Subcutaneous abdominal adipose tissue (tissue), 5 donors: ENCODE results near the gene GLCCI1.
A peak's percentile ranks its signal among the peaks of the same experiment; 100 is the strongest.

ENCODE experiments used
- H3K27ac ChIP-seq: one replicate; pipeline ENCODE4 v1.7.0; 2013; ENCODE audit warnings: low read depth, mild to moderate bottlenecking, inconsistent platforms, low read length, moderate library complexity
- H3K27me3 ChIP-seq, 5 donors: one replicate each; pipeline ENCODE4 v1.7.0; 2013; ENCODE audit warnings: low read length in 5 of 5, inconsistent platforms in 1 of 5; ENCODE audit not compliant: control insufficient read depth in 5 of 5, insufficient read depth in 4 of 5
- H3K36me3 ChIP-seq, 5 donors: one replicate each; pipeline ENCODE4 v1.7.0; 2013; ENCODE audit warnings: low read length in 5 of 5; ENCODE audit not compliant: control insufficient read depth in 5 of 5, insufficient read depth in 5 of 5
- H3K4me1 ChIP-seq, 5 donors: one replicate each; pipeline ENCODE4 v1.7.0; 2013; ENCODE audit warnings: low read length in 5 of 5, mild to moderate bottlenecking in 3 of 5, moderate library complexity in 1 of 5; ENCODE audit not compliant: control insufficient read depth in 5 of 5, insufficient read depth in 5 of 5
- H3K4me3 ChIP-seq, 5 donors: one replicate each; pipeline ENCODE4 v1.7.0; 2013; ENCODE audit warnings: low read length in 5 of 5, low read depth in 1 of 5
- H3K9ac ChIP-seq, 5 donors: one replicate each; pipeline ENCODE4 v1.7.0; 2013; ENCODE audit warnings: low read length in 5 of 5, mild to moderate bottlenecking in 4 of 5, moderate library complexity in 3 of 5
- H3K9me3 ChIP-seq, 5 donors: one replicate each; pipeline ENCODE4 v1.7.0; 2013; ENCODE audit warnings: low read length in 5 of 5; ENCODE audit not compliant: control insufficient read depth in 5 of 5
- donor health status: healthy.
- donor health status: healthy.
- donor health status: healthy.
- donor health status: healthy.
- donor health status: healthy.

Gene GLCCI1

GRCh38 chr7:8105449-8106095 lies 137.0 kb downstream of the GLCCI1 start:
- peaks cover 0 to 24% (median 20%) of the 10 kb centered on the region in 5 donors for H3K4me1 ChIP-seq
- H3K9ac ChIP-seq: no peak overlapping the region
- H3K27ac ChIP-seq: no peak overlapping the region
- H3K36me3 ChIP-seq: no peaks in the 10 kb centered on the region
- H3K27me3 ChIP-seq: no peaks in the 10 kb centered on the region
- no peak overlapping the region for H3K4me3 ChIP-seq
- H3K9me3 ChIP-seq: peaks cover 0 to 7% (median 0%) of the 10 kb centered on the region in 5 donors

GRCh38 chr7:8109196-8110022 lies 140.8 kb downstream of the GLCCI1 start:
- Histone ChIP-seq H3K27ac (peak overlapping the region; percentile 86), H3K4me3 (peak overlapping the region in 1 of 5 donors; percentile 12), H3K36me3 (peaks cover 0 to 6% (median 0%) of the 10 kb centered on the region in 5 donors), H3K9me3 (no peaks in the 10 kb centered on the region), H3K27me3 (no peaks in the 10 kb centered on the region), H3K4me1 (peaks cover 0 to 26% (median 20%) of the 10 kb centered on the region in 5 donors), H3K9ac (peak overlapping the region in 1 of 5 donors; percentile 27)

DNA sequence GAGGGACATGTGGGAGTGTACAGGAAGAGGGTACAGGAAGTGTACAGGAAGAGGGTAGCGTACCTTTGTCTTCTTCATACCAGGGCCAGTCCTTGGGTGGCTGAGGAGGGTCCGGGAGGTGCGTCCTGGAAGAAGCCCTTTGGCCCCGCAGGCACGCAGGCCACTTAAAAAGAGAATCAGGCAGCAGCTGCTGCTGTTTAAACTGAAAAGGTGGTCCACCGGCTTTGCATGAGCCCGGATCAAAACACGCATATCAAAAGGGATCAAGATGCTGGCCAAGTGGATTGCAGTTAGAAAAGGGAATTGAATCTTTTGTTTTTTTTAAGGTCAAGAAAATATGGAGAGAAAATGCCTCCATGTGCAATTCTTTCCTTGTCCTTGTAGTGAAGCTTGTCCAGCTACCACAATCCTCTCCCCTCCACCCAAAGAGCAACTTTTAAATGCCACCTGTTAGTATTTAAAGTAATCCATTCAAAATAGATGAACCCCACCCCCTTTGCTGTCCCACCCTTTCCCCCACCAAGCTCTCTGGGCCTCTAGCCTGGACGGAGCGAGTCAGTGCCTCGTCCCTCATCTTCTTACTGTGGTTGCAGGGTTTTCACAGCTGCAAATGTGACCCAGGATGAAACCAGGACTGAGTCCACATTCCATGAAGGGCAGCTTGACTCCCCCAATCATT lies 142.8 kb downstream of the GLCCI1 start:
- H3K9me3 ChIP-seq: no peaks in the 10 kb centered on the region
- no peak overlapping the region for H3K27ac ChIP-seq
- no peak overlapping the region for H3K9ac ChIP-seq
- H3K36me3 ChIP-seq: peaks cover 0 to 6% (median 2%) of the 10 kb centered on the region in 5 donors
- H3K27me3 ChIP-seq: no peaks in the 10 kb centered on the region
- H3K4me1 ChIP-seq: peaks cover 0 to 26% (median 20%) of the 10 kb centered on the region in 5 donors
- H3K4me3 ChIP-seq: no peak overlapping the region

DNA sequence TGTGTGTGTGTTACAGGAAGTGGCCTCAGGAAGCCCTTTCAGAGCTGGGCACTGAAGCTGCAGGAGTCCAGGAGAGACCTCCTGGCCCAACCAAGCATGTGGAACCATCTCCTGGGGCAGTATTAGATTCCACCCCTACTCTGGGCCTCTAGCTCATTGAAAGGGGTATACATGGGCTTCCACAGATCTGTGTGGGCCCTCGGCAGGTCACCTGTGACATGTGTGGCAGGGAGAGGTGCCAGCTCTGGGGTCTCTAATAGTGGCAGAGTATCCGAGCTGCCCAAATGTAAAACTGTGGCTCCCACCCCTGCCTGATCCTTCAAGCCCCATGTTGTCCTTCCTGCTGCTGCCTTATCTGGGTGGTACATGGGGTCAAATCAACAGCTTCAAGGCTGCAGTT lies 144.1 kb downstream of the GLCCI1 start:
- no peak overlapping the region for H3K9ac ChIP-seq
- no peak overlapping the region for H3K4me3 ChIP-seq
- peaks cover 0 to 26% (median 20%) of the 10 kb centered on the region in 5 donors for H3K4me1 ChIP-seq
- peaks cover 0 to 6% (median 3%) of the 10 kb centered on the region in 5 donors for H3K36me3 ChIP-seq
- no peaks in the 10 kb centered on the region for H3K27me3 ChIP-seq
- H3K27ac ChIP-seq: no peak overlapping the region
- H3K9me3 ChIP-seq: no peaks in the 10 kb centered on the region

GRCh38 chr7:8113184-8113583 lies 144.6 kb downstream of the GLCCI1 start:
- H3K9me3 ChIP-seq: no peaks in the 10 kb centered on the region
- H3K4me1 ChIP-seq: peaks cover 0 to 25% (median 16%) of the 10 kb centered on the region in 5 donors
- H3K36me3 ChIP-seq: peaks cover 0 to 6% (median 3%) of the 10 kb centered on the region in 5 donors
- H3K4me3 ChIP-seq: no peak overlapping the region
- H3K27me3 ChIP-seq: no peaks in the 10 kb centered on the region
- no peak overlapping the region for H3K27ac ChIP-seq
- H3K9ac ChIP-seq: no peak overlapping the region

- H3K9me3 ChIP-seq: no peaks in the 10 kb centered on the region
- no peak overlapping the region for H3K27ac ChIP-seq
- H3K4me3 ChIP-seq: no peak overlapping the region
- H3K4me1 ChIP-seq: peaks cover 0 to 18% (median 7%) of the 10 kb centered on the region in 5 donors
- H3K27me3 ChIP-seq: no peaks in the 10 kb centered on the region
- H3K9ac ChIP-seq: no peak overlapping the region
- peaks cover 0 to 10% (median 3%) of the 10 kb centered on the region in 5 donors for H3K36me3 ChIP-seq
Measured at GRCh38 chr7:8114175-8114574, 145.6 kb downstream of the GLCCI1 start.

DNA sequence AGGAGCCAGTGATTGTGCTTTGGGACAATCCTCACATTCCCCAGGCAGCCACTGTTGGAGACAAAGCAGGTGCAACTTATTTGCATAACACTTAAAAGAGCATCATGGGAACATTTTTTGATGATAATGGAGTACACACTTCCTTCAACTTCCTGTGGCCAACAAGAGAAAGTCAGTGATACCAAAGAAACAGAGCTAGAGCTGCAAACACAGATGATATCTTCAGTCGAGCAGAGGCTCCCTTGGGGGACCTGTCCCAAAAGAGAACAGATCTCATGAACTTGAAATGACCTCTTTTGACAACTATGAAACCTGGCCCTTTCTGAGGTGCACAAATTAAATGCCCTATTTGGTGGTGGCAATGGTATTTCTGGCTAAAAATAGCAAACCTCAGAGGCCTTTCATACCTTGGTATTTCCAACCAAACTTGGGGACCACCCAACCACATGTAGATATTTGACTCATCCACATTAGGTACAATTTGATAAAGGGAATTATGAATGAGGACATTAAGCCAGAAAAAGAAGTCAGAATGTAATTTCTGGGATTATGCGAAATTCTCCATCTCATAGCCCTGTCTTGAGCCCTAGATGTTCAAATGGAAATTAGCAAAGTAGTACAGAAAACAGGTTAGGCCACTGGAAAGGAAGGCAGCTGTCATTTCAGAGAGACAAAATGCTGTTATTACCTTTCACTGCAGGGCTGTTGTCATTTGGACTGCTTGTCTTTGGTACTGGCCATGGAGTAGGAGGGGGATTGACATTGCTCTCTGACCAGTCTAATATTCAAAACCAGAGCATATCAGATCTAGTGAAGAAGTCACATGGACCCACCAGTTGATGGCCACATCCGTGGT lies 147.2 kb downstream of the GLCCI1 start:
- no peaks in the 10 kb centered on the region for H3K27me3 ChIP-seq
- H3K9me3 ChIP-seq: no peaks in the 10 kb centered on the region
- H3K4me3 ChIP-seq: no peak overlapping the region
- peaks cover 0 to 10% (median 7%) of the 10 kb centered on the region in 5 donors for H3K4me1 ChIP-seq
- peaks cover 0 to 19% (median 3%) of the 10 kb centered on the region in 5 donors for H3K36me3 ChIP-seq
- H3K9ac ChIP-seq: no peak overlapping the region
- no peak overlapping the region for H3K27ac ChIP-seq

GRCh38 chr7:8117195-8117594 lies 148.6 kb downstream of the GLCCI1 start:
- no peaks in the 10 kb centered on the region for H3K9me3 ChIP-seq
- no peak overlapping the region for H3K4me3 ChIP-seq
- H3K27ac ChIP-seq: no peak overlapping the region
- peaks cover 0 to 15% (median 10%) of the 10 kb centered on the region in 5 donors for H3K4me1 ChIP-seq
- H3K36me3 ChIP-seq: peaks cover 0 to 28% (median 8%) of the 10 kb centered on the region in 5 donors
- H3K27me3 ChIP-seq: no peaks in the 10 kb centered on the region
- no peak overlapping the region for H3K9ac ChIP-seq

GRCh38 chr7:8119262-8119661 lies 150.7 kb downstream of the GLCCI1 start:
- no peak overlapping the region for H3K27ac ChIP-seq
- no peak overlapping the region for H3K9ac ChIP-seq
- H3K4me1 ChIP-seq: peaks cover 0 to 15% (median 10%) of the 10 kb centered on the region in 5 donors
- H3K36me3 ChIP-seq: peaks cover 0 to 34% (median 12%) of the 10 kb centered on the region in 5 donors
- no peak overlapping the region for H3K4me3 ChIP-seq
- no peaks in the 10 kb centered on the region for H3K9me3 ChIP-seq
- no peaks in the 10 kb centered on the region for H3K27me3 ChIP-seq
